Keratinocyte (primary cell): ENCODE results near the gene CSMD2.

Experiments used
- CTCF ChIP-seq, 3 experiments: IDR thresholded peaks in 1 of 3; conservative IDR thresholded peaks in 1 of 3; optimal IDR thresholded peaks in 1 of 3; 2 replicates in 2 of 3; 3 replicates in 1 of 3; pipeline versions ENCODE3 to v1.5.1; 2011; ENCODE audit warnings: low read length in 3 of 3, mild to moderate bottlenecking in 3 of 3, moderate library complexity in 2 of 3, control low read depth in 1 of 3, inconsistent platforms in 1 of 3; ENCODE audit not compliant: insufficient read depth in 2 of 3; ENCODE audit errors: extremely low read depth in 1 of 3
- EZH2 ChIP-seq: IDR thresholded peaks from one replicate; pipeline ENCODE4 v1.6.1; 2012; ENCODE audit warnings: inconsistent platforms, mild to moderate bottlenecking, low read length, moderate library complexity

DNA sequence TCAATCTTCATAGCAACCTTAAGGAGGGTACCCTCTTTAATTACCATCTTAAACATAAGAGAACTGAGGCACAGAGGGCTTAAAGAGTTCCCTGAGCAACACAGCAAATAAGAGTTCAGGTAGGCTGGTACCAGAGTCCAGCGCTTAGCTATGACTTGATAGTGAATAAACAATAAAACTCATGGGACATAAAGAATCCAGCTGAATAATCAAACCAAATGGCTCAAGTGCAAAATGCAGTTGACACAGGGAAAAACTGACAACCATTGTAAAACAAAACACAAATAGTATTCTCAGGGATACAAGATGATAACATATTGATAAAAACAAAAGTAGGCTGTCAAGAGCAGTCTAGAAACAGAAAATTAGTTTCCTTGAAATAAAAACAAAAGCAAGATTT, 478.0 kb downstream of the CSMD2 start:
- TF ChIP-seq CTCF (optimal IDR thresholded peaks at IDR 0.05 in 1 of 3, IDR thresholded peaks at IDR 0.05 in 1 of 3, conservative IDR thresholded peaks at IDR 0.05 in 1 of 3; ENCODE audit: extremely low read depth in 1 of 3, insufficient read depth in 2 of 3, low read length in 3 of 3) (no peak), EZH2 (no peak)
